Measurements from ENCODE around the gene KHSRP.

DNA sequence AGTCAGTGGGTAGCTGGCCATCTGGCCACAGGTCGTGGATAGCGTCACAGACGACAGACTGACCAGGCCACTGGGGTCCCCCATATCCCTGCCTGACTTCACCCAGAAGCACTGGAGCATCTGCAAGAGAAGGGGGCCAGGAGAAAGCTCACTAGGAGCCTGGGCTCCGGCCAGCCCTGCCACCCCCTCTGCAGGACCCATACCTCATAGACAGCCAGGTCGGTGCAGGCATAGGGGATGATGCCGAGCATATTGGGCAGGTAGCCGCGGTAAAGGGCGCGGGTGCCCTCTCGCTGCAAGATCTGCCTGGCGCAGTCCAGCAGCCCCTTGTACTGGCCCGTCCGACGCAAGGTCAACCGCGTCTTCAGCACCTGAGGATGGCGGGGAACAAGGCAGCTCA is 2.5 kb upstream of the KHSRP start:
- TF ChIP-seq POLR2A (IDR thresholded peaks at IDR 0.05) = no peak
- no peak for TF ChIP-seq CTCF (IDR thresholded peaks at IDR 0.05)
